Right lobe of liver (tissue), 4 donors: ENCODE data around the gene RASAL2.

Experiments
- CTCF ChIP-seq, 4 donors: fragments of 200-600 bp in 3 of 4; fragments of 450-650 bp in 1 of 4; IDR thresholded peaks; one replicate each; pipeline versions ENCODE4 v1.5.1 to v1.8.0; 2016 to 2022; ENCODE audit warnings: antibody characterized with exemption in 4 of 4, mild to moderate bottlenecking in 2 of 4
- POLR2A ChIP-seq: fragments of 450-650 bp; IDR thresholded peaks from one replicate; pipeline ENCODE4 v1.6.1; 2017; ENCODE audit warnings: antibody characterized with exemption, mild to moderate bottlenecking
- donor health status: DM: no; HTN: no; CAD: no.
- donor health status: DM: no; HTN: no; CAD: no.
- donor health status: DM: no; HTN: yes; CAD: no.

GRCh38 chr1:178086294-178086693, 7.6 kb upstream of the RASAL2 start:
- TF ChIP-seq CTCF (IDR thresholded peaks at IDR 0.05) (no peak), POLR2A (no peak)
